NCI-H748 (cell line): ENCODE data around the gene TEAD1.
A peak's percentile ranks its signal among the peaks of the same experiment; 100 is the strongest.

Source experiments
- DNase-seq: peaks from one replicate; lab custom pipeline; 2025; ENCODE audit not compliant: unreplicated experiment; lab: John Stamatoyannopoulos, UW

The TEAD1 gene

DNA sequence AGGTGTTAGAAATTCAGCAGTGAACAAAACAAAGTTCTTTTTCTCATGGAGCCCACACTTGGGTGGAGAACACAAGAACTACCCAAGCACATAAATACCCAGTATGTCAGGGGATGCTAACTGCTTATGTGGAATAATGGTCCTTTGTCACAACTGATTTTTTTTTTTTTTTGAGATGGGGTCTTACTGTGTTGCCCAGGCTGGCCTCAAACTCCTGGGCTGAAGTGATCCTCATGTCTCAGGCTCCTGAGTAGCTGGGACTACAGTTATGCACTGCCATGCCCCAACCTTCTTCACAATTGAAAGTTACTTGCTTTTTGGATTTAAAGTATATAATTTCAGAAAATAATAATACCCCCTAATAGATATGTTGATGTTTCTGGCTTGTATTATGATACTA is 212.3 kb downstream of the TEAD1 start:
- DNase-seq: no peak

DNA sequence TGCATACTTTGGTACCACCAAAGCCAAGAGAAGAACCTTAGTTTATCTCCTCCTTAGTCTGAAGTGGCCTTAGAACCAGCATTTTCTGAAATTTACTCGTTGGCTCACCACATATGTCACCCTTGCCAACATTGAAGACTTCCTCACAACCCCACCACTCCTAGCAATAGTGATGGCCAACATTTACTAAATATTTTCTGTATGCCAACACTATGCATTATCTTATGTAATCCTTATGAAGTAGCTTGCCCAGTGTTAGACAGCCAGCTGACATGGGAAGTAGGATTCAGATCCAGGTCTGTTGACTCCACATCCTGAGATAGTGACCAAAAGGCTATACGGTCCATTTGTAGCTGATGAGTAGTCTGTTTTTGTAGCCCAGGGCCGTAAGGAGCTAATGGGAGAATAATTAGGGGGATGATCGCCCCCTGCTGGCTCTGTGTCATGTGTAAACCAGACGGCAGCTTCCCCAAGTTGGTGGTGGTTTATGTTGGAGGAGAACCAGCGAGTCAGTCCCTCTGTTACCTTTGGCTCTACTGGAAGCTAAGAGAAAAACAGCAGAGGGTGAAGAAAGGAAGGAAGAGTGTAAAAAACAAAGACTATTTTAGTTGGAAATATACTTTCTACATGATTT is 214.4 kb downstream of the TEAD1 start:
- peak; percentile 87 for DNase-seq

DNA sequence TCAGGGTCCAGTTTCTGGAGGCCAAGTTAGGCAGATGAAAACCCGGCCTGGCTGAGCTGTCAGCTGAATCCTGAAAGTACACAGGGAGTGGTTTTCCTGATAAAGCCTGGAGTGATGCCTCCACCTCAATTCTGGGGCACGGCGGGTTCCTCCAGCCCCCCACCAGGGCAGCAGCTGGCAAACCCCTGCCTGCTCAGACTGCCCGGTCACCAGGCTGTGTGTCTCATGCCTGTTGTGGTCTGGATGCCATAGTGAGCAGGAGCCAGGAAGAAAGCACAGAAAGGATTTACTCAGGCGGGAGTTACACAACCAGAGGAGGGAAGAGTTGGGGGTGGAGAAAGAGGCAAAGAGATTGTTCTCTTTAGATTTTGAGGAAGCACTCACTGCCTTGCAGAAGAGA is 215.0 kb downstream of the TEAD1 start:
- DNase-seq: no peak

DNA sequence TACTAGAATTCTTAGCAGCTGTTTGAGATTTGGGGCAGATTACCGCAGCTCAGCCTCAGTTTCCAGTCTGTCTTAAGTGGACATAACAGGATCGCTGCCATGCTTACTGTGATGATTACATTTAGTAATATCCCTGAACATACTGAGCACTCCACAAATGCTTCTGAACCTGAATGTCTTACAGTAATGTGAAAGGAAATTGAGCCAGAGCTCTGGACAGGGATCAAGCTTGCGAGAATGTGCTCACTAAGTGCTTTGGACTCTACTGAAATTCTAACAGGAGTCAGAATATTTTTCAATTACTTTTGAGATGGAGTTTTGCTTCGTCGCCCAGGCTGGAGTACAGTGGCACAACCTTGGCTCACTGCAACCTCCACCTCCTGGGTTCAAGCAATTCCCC is 216.3 kb downstream of the TEAD1 start:
- DNase-seq: no peak

DNA sequence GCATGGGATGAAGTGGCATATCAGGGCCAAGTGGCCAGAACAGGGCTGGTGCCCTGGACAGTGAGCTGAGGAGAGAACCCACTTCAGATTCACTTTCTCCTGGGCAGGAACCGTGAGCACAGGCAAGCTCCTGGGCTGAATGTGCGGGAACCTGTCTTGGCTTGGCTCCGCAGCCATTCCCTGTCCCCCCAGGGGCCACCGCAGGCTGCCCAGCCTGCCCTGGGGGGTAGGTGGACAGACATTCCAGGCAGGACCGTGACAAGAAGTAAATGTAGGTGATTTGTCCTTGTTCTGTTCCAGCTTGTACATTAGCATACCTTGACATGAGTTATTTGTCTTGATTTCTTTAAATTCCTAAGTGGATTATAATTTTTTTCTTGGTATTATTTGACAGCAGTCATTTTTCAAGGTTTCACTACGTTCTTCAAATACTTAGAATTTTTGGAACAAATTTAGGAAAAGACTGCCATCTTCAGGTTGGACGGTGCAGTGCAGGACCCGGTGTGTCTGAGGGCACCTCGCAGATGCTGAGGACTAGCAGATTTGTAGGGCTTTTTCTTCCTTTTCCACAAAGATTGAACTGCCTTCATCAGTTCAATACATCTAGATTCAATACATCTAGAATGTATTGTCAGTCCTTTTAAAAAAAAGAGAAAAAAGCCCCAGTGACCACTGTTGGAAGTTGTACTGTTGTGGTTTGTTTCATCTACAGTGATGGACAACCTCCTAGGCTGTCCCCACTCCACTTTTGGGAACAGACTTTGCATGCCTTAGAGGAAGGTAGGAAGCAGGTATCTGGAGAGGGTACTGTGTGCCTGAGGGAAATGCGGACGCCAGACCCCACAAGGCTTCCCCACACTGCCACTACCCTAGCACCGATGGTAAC is 219.8 kb downstream of the TEAD1 start:
- peak; percentile 59 for DNase-seq

DNA sequence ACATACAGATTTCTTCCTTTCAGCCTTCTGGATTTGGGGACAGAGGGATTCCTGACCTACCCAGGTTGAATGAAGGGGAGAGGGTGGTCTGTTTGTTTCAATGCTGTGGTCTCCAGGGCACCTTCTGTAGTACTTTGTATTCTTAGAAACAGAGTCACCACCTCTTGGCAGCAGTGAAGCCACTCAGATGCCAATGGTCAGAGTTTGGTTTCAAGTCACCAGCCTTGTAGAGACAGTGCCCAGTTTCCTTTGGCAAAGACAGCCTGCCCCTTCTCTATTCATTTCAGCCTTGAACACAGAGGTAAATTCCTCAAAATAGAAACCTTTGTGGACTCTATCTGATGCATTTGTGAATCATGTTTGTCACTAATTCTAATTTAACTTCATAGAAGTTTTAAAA is 223.2 kb downstream of the TEAD1 start:
- DNase-seq: no peak

DNA sequence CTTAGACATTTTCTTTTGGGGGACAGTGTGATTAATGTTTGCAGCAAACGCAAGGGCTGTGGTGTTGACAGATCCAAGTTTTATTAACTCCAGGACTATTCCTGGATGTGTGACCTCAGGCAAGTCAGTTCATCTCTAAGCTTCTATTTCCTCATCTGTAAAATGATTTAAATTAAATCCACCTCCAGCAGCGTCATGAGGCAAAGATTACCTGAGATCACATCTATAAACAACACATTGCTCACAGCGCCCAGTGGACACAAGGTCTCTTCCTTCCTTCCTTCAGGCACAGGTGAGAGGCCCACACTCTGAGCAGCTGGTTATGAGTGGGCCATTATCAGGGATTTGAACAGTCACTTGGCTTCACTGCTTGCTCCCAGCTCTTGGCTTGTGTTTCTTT is 223.6 kb downstream of the TEAD1 start:
- DNase-seq: no peak

DNA sequence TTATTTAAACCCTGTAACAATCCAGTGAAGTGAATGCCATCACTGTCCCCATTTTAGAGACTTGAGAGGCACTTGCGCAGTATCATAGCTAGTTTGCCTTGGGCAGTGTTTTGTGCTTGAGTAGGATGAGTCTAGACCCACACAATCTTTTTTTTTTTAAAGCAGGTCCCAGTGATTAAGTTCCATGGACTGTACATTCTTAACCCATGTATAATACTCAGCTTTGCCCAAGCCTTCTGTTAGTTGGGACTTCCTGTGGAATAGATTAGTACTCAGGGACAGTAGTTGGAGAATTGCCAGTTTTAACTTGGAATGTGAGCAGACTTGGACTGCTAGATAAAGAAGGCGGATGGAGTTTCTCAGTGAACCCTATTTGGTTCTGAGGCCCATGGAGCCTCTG is 226.3 kb downstream of the TEAD1 start:
- DNase-seq: no peak

DNA sequence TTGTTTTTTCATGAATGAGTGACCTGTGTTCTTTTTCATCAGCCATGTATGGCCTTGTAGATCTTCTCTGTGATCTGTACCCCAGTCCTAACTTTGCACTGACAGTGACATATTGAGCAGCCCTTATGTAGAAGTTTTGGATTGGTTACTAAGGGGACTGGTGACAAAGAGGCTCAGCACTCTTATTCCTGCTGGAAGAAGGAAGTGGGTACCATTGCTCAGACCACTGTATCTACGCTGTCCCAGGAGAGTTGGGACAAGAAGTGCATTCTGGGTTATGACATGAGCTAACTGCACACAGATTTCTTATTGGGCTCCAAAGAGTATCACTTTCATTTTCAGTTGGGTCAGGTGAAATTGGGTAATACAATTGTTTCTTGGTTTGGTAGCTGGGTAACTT is 227.1 kb downstream of the TEAD1 start:
- DNase-seq: no peak

DNA sequence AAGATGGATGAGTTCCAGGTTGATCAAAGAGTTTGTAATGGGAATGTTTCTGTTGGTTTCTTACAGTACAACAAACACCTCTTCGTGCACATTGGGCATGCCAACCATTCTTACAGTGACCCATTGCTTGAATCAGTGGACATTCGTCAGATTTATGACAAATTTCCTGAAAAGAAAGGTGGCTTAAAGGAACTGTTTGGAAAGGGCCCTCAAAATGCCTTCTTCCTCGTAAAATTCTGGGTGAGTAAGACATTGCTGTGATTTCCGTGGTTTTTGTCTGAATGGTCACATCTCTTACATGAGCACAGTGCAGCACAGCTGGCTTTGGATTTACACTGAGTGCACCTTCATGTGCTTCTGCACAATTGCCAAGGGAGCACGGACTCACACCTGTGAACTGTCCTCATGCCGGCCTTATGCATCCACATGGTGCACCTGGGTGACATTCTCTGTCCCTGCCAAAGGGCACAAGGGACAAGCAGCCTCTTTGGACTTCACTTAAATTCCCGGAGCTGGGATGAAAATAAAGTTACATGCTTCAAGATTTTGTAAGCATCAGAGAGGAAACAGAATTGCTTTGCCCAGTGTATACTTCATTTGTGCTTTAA is 227.8 kb downstream of the TEAD1 start:
- no peak for DNase-seq

DNA sequence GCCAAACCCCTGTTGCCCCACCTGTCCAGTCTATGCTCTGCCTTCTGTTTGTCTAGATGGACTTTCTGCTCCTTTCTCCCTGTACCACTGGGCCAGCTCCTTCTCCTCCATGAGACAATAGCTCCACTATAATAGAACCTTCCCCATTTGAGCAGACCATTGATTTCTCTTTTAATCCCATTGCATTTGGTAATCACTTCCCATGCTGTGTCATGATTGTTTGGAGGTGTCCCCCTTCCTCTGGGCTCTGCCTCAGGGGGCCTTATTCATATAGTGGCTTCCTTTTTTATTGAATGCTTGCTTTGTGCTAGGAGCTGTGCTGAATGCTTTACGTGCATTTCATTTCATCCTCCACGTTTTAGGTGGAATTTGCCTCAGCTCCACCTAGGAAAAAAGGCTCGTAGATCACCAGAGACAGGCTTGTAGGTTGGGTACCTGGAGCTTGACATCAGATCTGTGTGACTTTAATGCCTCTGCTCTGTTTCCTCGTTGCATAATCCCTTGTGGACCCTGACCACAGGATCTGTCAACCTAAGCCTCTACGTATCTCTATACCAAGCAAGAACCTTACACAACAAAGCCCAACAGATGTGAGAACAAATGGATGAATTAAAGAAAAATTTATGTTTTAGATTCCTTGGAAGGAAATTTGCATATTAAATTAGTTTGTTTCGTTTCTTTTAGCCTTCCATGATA is 228.7 kb downstream of the TEAD1 start:
- DNase-seq: no peak

DNA sequence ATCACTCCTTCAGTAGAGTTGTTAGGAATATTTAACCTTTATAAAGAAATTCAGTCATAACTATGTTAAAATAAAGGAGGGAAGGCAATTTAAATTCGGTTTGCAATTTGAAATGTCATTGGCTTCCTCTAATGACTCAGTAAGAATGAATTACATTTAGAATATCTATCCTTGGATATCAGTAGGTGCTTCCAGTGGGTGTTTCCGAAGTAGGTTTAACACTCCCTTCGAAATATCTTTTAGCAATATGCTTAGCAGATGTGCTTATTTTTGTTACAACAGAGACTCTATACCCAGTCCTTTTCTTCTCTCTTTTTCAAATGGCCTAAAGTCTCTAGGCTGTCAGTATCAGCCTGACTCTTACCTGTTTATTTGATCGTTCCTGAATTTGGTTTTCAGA is 231.2 kb downstream of the TEAD1 start:
- no peak for DNase-seq

DNA sequence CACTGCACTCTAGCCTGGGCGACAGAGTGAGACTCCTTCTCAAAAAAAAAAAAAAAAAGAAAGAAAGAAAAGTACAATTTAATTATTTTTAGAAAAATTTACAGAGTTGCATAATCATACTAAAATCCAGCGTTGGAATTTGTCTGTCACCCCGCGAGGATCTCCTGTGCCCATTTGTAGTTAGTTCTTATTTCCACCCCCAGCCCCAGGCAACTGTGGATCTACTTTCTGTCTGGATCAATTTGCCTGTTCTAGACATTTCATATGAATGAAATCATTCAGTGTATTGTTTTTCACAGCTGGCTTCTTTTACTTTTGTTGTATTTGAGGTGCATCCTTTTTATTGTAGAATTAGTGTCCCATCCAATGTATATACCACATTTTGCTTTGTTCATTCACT is 232.3 kb downstream of the TEAD1 start:
- no peak for DNase-seq

DNA sequence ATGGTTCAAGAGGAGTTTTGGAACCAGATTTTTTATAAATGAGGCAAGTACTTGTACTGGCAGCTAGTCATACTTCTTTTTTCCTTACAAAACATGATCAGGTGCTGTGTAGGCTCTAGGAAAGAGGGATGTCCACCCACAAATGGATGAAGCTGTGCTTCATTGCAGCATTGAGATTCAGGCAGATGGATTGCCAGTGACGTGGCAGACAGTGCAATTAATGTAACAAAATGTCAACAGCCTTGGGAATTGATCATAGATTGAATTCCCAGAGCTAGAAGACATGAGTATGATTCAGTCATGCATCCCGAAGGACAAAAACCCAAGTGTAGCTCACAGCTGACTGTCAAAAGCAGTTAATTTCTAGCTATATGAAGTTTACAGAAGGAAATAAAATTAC is 235.7 kb downstream of the TEAD1 start:
- DNase-seq: no peak

DNA sequence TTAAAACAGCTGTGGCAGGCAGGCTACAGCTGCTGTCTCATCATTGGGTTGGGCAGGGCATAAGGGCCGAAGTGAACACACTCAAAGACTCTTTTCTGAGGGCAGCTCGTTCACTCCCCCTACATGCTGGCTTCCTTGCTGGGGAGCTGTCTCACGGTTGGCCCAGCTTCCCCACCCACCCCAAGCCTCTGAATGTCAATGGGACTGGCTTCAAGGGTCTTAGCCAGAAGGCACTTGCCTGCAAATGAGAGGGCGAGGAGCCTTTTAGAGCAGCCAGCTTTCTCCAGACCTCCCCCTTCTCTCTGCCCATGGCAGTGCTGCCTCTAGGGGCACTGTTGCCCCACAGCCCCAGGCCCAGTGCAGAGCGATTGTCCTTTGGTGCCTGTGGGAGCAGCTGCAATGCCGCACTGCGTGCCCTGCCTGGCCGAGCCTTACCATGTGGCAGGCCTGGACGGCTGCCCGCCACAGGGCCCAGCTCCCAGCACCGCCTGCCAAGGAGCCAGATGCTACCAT is 240.2 kb downstream of the TEAD1 start:
- peak; percentile 10 for DNase-seq

DNA sequence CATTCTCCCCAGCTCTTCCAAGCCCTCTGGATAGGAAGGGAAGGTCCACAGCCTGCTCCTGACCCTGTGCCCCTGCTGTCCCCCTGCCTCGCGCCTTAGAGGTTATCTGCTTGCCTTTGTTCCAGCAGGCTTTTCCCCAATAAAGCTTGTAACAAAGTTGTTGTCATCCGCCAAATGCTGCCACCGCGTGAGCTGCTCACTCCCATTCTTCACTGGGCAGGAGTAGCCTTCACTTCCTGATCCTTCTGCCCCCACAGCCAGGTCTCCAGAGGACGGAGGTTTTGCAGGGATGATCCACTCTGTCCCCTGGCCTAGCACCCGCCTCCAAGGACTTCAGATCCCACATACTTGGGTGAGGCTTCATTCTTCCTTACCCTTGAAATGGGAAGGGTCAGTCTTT is 240.9 kb downstream of the TEAD1 start:
- no peak for DNase-seq

DNA sequence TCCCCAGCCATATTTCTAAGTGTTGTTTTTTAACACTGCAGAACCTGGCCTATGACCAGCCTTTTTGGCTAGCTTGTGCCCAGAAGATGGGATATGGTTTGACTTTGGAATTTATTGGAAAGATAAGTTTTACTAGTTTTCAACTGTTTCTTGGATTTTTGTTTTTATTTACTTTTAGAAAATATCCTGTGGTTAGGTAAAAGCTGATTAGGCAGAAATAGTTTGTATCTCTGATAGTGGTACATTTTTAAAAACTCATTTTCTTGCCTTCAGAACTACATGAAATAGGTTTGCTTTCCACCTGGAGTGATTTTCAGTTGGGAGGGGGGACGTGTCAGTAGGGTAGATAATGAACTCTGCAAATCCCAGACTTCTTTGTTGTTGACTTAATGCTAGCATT is 243.6 kb downstream of the TEAD1 start:
- no peak for DNase-seq

DNA sequence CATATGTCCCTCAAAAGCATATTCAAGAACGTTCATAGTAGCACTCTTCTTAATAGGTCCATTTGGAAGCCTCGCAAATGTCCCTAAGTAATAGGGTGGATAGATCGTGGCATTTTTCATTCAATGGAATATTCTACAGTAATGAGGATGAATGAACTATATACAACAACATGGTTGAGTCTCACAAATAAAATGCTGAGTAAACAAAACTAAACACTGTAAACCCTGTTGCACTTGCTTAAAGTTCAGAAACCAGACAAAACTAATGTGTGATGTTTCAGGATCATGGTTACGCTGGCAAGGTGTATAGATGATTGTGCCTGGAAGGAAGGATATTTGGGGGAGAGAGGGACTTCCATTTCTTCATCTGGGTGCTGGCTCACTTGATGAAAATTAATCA is 244.4 kb downstream of the TEAD1 start:
- no peak for DNase-seq

DNA sequence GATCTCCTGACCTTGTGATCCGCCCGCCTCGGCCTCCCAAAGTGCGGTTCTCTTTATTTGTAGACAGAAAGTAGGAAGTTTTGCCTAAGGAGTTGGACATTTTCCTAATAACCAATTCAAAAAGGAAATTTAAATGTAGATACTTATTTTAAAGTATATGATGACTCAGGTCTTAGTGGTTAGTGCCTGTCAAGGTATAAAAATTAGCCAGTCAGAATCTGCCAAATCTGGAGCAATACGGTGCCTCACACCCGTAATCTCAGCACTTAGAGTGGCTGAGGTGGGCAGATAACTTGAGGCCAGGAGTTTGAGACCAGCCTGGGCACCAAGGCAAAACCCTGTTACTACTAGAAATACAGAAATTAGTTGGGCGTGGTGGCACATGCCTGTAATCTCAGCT is 248.2 kb downstream of the TEAD1 start:
- no peak for DNase-seq

DNA sequence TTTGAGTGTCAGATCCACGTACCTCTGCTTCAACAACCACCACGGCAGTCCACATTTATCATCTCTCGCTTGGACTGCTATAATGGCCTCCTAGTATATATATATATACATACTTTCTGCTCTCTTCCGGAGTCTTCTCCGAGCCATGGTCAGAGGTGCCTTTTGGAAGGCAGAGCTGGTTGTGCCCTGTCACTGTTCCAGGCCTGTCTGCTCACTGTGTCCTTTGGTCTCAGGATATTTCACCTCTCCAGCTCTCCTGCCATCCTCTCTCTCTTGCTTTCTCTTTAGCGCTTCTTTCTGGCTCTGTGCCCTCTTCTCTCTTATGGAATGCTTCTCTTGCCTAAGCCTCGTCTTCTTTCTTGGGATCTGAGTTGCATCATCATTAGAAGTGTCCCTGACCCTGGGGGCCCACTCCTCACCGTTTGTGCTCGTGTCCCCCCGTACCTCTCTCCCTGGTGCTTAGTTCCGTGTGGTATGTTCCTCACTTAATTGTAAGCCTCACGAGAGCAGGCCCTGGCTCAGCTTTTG is 248.8 kb downstream of the TEAD1 start:
- no peak for DNase-seq

DNA sequence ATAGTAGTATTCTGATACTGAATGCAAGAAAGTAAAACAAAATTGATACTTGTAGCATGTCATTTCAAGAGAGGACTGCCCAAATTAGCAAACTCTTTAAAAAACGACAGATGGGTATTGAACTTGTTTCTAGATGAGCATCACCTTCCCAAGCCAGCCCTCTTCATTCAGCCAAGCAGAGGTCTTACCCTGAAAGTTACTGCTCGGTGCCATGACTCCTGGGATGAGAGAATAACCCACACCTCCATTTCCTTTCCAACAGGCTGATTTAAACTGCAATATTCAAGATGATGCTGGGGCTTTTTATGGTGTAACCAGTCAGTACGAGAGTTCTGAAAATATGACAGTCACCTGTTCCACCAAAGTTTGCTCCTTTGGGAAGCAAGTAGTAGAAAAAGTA is 250.4 kb downstream of the TEAD1 start:
- no peak for DNase-seq
